A549 treated with CORT108297 at 1 μM for 4 hours (cell line): ENCODE measurements around the gene CAB39L. TPM values are rescaled to one million over a fixed set of nuclear protein-coding genes. Genes with fewer than 3 reads are reported as not detected.

ENCODE experiments used
- total RNA-seq: library from RNA; stranded (reverse); fragments of 200-300 nt; extraction: Qiagen RNA extraction; gene quantifications from 5 replicates; pipeline ENCODE4 v1.2.3, GENCODE V29; 2022

CAB39L gene
- total RNA-seq, result 1.7 to 2.1 TPM (median 1.9 TPM) in 5 replicates

GRCh38 chr13:49443704-49444523 lies at the start of gene CAB39L, which contains the start of gene SETDB2:
TSS of gene CAB39L (minus strand) at chr13:49444064. CDS start at chr13:49382910, 61,154 bp downstream.
TSS of gene SETDB2 (plus strand) at chr13:49444274. CDS start at chr13:49451894, 7,620 bp downstream.

Other genes starting within 250 kb of the CAB39L start
- gene MLNR, start 223.7 kb downstream of the CAB39L start, total RNA-seq, result 0.45 to 0.70 TPM (median 0.50 TPM) in 5 replicates
- 7.1 to 8.7 TPM (median 8.3 TPM) in 5 replicates for gene CDADC1, start 196.1 kb downstream of the CAB39L start, total RNA-seq
- gene SETDB2, start 210 bp upstream of the CAB39L start, total RNA-seq, result 1.6 to 2.4 TPM (median 1.8 TPM) in 5 replicates
- gene PHF11, start 51.9 kb upstream of the CAB39L start, total RNA-seq, result 6.5 to 7.5 TPM (median 7.2 TPM) in 5 replicates
- 7.9 to 9.4 TPM (median 9.0 TPM) in 5 replicates for gene RCBTB1, start 141.5 kb upstream of the CAB39L start, total RNA-seq
- gene ARL11, start 184.4 kb upstream of the CAB39L start, total RNA-seq, result not detected in 5 replicates
- 51.0 to 74.3 TPM (median 68.5 TPM) in 5 replicates for gene EBPL, start 247.4 kb upstream of the CAB39L start, total RNA-seq